Fibroblast of lung (primary cell): ENCODE results near the gene ACAA2. TPM values are rescaled to one million over a fixed set of nuclear protein-coding genes. Genes with fewer than 3 reads are reported as not detected.

ENCODE experiments used
- DNase-seq, 2 donors: peaks; one replicate each; pipeline versions ENCODE4 v3.0.0 to v3.0.0-alpha.2; 2010; ENCODE audit warnings: low read depth in 2 of 2
- H2AFZ ChIP-seq: 2 replicates; pipeline ENCODE4 v1.5.1; 2012; ENCODE audit warnings: low read length, control low read depth, inconsistent platforms
- H3K27ac ChIP-seq: 2 replicates; pipeline ENCODE4 v1.5.1; 2011; ENCODE audit warnings: low read length, control low read depth; ENCODE audit not compliant: insufficient read depth
- H3K27me3 ChIP-seq: 2 replicates; pipeline ENCODE4 v1.5.1; 2011; ENCODE audit warnings: mild to moderate bottlenecking, low read length; ENCODE audit not compliant: control insufficient read depth, insufficient read depth
- H3K36me3 ChIP-seq: 2 replicates; pipeline ENCODE4 v1.5.1; 2011; ENCODE audit warnings: low read length; ENCODE audit not compliant: control insufficient read depth, insufficient read depth
- H3K4me1 ChIP-seq: 2 replicates; pipeline ENCODE4 v1.5.1; 2011; ENCODE audit warnings: low read length; ENCODE audit not compliant: control insufficient read depth, insufficient read depth; ENCODE audit errors: extremely low read depth
- H3K4me2 ChIP-seq: 2 replicates; pipeline ENCODE4 v1.5.1; 2011; ENCODE audit warnings: low read length, control low read depth; ENCODE audit not compliant: insufficient read depth; ENCODE audit errors: extremely low read depth
- H3K4me3 ChIP-seq, 4 experiments: fragments of 200-600 bp in 1 of 4; sonication (generic) in 1 of 4; replicated peaks in 1 of 4; 2 replicates each; pipeline ENCODE4 v1.5.1; 2011 to 2016; ENCODE audit warnings: low read length in 4 of 4, low read depth in 3 of 4, mild to moderate bottlenecking in 3 of 4, control low read depth in 2 of 4, inconsistent platforms in 1 of 4, mixed read lengths in 1 of 4; ENCODE audit not compliant: insufficient read depth in 1 of 4; ENCODE audit errors: control extremely low read depth in 1 of 4
- H3K79me2 ChIP-seq: 2 replicates; pipeline ENCODE4 v1.5.1; 2012; ENCODE audit warnings: mild to moderate bottlenecking, low read length, inconsistent platforms; ENCODE audit not compliant: control insufficient read depth, insufficient read depth
- H3K9ac ChIP-seq: 2 replicates; pipeline ENCODE4 v1.5.1; 2011; ENCODE audit warnings: mild to moderate bottlenecking, low read length, control low read depth; ENCODE audit not compliant: insufficient read depth
- H3K9me3 ChIP-seq: 2 replicates; pipeline ENCODE4 v1.5.1; 2012; ENCODE audit warnings: low read depth, low read length; ENCODE audit not compliant: control insufficient read depth, insufficient read depth
- H4K20me1 ChIP-seq: 2 replicates; pipeline ENCODE4 v1.5.1; 2011; ENCODE audit warnings: low read length; ENCODE audit not compliant: control insufficient read depth, insufficient read depth; ENCODE audit errors: extremely low read depth
- EZH2 ChIP-seq: IDR thresholded peaks from 2 replicates; pipeline ENCODE4 v1.5.1; 2012; ENCODE audit warnings: low read length, control low read depth, mild to moderate bottlenecking; ENCODE audit errors: missing control alignments
- polyA plus RNA-seq, 2 donors: library from polyadenylated mRNA; depleted of rRNA in 1 of 2; stranded (reverse) in 1 of 2; unstranded in 1 of 2; fragments of >200 nt; gene quantifications; 2 replicates each; pipeline ENCODE4 v1.2.1, GENCODE V29; 2011 to 2012; ENCODE audit warnings: missing spikeins in 1 of 2
- total RNA-seq: library from RNA; depleted of rRNA; stranded (reverse); fragments of >200 nt; gene quantifications from 2 replicates; pipeline ENCODE4 v1.2.1, GENCODE V29; 2014
- TF ChIP-seq, protein P1 (sequence below), 2 donors: IDR thresholded peaks in 1 of 2; conservative IDR thresholded peaks in 1 of 2; 1 replicate in 1 of 2; 2 replicates in 1 of 2; pipeline ENCODE4 v1.5.1; 2011 to 2012; ENCODE audit warnings: low read length in 2 of 2, control low read depth in 1 of 2, inconsistent platforms in 1 of 2, low read depth in 1 of 2, mild to moderate bottlenecking in 1 of 2

The ACAA2 gene
- total and polyA plus RNA-seq, 2 donors (not counting 1 experiment from before 2014, with no cell fraction given) = 27.1 to 38.5 TPM

DNA sequence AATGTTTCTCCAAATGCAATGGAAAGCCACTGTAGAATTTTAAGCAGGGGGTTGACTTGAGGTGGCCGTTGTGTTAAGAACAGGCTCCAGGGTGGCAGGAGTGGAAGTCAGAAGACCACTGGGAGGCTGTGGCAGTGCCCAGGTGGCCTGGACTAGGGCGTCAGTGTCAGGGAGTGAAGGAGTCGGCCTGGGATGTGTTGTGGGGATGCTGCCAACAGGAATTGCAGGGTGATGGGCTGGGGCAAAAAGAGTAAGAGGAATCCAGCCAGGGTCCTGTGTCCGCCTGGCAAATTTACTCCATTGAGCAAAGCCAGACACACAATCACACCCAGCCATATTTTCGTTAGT, 55.1 kb downstream of the ACAA2 start:
- no peaks in the 10 kb centered on the region for H3K27me3 ChIP-seq
- H3K4me1 ChIP-seq = no peaks in the 10 kb centered on the region
- no peak overlapping the region for H3K9ac ChIP-seq
- no peak overlapping the region for H2AFZ ChIP-seq
- H3K4me3 ChIP-seq = no peak overlapping the region
- H3K4me2 ChIP-seq = no peak overlapping the region
- no peaks in the 10 kb centered on the region for H3K36me3 ChIP-seq
- no peak overlapping the region for H3K27ac ChIP-seq
- no peaks in the 10 kb centered on the region for H4K20me1 ChIP-seq
- no peaks in the 10 kb centered on the region for H3K79me2 ChIP-seq
- TF ChIP-seq, protein P1, sequence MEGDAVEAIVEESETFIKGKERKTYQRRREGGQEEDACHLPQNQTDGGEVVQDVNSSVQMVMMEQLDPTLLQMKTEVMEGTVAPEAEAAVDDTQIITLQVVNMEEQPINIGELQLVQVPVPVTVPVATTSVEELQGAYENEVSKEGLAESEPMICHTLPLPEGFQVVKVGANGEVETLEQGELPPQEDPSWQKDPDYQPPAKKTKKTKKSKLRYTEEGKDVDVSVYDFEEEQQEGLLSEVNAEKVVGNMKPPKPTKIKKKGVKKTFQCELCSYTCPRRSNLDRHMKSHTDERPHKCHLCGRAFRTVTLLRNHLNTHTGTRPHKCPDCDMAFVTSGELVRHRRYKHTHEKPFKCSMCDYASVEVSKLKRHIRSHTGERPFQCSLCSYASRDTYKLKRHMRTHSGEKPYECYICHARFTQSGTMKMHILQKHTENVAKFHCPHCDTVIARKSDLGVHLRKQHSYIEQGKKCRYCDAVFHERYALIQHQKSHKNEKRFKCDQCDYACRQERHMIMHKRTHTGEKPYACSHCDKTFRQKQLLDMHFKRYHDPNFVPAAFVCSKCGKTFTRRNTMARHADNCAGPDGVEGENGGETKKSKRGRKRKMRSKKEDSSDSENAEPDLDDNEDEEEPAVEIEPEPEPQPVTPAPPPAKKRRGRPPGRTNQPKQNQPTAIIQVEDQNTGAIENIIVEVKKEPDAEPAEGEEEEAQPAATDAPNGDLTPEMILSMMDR (conservative IDR thresholded peaks at IDR 0.05 in 1 of 2, IDR thresholded peaks at IDR 0.05 in 1 of 2; ENCODE audit: low read depth in 1 of 2, low read length in 2 of 2) = no peak
- TF ChIP-seq EZH2 = no peak
- DNase-seq = no peak
- no peaks in the 10 kb centered on the region for H3K9me3 ChIP-seq

DNA sequence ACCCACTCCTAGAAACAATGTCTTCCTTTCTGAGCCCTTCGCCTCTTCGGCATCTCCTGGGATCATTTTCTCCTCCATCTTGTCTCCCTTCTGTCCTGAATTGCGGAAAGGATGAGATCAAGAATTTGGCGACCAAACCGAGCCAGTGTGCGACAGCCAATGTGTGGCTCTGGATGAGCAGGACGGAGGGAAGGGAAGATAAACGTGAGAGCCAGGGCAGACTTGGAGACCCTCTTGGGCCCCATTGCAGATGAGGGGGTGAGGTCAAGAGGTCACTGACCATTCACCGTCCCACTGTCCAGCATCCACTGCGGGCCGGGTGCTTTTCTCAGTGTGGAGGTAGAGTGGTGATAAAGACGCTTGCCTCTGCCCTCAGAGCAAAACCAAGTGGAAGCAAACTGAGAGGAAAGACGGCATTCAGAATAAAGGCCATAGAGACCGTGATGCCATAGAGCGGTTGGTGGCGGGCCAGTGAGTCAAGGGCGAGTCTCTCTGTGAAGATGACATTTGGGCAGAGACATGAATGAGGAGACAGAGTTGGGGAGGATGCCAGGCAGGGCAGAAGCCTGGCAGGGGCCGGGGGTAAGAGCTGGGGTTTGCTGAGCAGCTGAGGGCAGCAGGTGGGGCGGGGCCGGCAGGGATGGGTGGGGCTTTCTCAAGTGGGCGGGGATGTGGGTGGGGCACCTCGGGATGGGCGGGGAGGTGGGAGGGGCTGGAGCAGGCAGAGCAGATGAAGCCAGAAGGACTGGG, 55.6 kb downstream of the ACAA2 start:
- no peak overlapping the region for H3K4me2 ChIP-seq
- no peaks in the 10 kb centered on the region for H3K4me1 ChIP-seq
- no peak overlapping the region for H2AFZ ChIP-seq
- no peaks in the 10 kb centered on the region for H4K20me1 ChIP-seq
- no peaks in the 10 kb centered on the region for H3K36me3 ChIP-seq
- TF ChIP-seq, protein P1 (conservative IDR thresholded peaks at IDR 0.05 in 1 of 2, IDR thresholded peaks at IDR 0.05 in 1 of 2; ENCODE audit: low read depth in 1 of 2, low read length in 2 of 2) = no peak
- H3K27ac ChIP-seq = no peak overlapping the region
- H3K79me2 ChIP-seq = no peaks in the 10 kb centered on the region
- H3K9me3 ChIP-seq = no peaks in the 10 kb centered on the region
- DNase-seq = no peak
- no peaks in the 10 kb centered on the region for H3K27me3 ChIP-seq
- no peak overlapping the region for H3K4me3 ChIP-seq
- H3K9ac ChIP-seq = no peak overlapping the region

DNA sequence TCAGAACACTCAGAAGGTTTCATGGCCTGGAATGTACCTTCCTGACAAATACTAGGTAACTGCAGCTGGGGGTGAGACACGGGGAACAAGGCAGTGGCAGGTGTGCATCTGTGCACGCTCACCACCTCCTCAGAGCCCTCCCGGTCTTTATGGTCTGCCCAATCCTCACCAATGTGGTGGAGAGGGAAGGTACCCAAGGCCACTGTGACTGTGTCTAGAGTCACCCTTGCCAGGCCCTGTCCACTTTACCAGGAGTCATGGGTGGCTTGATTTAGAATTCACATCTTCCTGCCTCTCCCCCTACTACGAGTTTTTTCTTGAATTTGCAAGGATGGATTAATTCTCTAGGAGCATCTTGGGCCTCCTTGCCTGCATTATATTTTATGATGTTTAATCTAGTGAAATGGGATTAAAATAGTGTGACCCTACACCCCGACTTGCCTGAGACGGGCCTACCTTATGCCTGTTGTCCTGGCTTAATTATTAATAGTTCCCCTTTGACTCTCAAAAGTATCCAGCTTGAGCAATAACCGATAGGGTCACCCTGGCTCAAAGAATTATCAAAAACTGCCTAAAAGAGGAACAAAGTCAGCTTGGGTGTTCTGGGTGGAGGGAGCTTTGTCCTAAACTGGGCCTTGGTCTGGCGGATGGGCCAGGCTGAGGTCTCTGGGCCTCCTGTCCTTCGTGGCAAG, 56.5 kb downstream of the ACAA2 start:
- Histone ChIP-seq H2AFZ (no peak overlapping the region), H3K9me3 (no peaks in the 10 kb centered on the region), H4K20me1 (no peaks in the 10 kb centered on the region), H3K27me3 (no peaks in the 10 kb centered on the region), H3K4me3 (no peak overlapping the region), H3K9ac (no peak overlapping the region), H3K27ac (no peak overlapping the region), H3K79me2 (no peaks in the 10 kb centered on the region), H3K4me2 (no peak overlapping the region), H3K4me1 (no peaks in the 10 kb centered on the region), H3K36me3 (no peaks in the 10 kb centered on the region)
- TF ChIP-seq EZH2 = no peak
- TF ChIP-seq, protein P1 (conservative IDR thresholded peaks at IDR 0.05 in 1 of 2, IDR thresholded peaks at IDR 0.05 in 1 of 2; ENCODE audit: low read depth in 1 of 2, low read length in 2 of 2) = no peak
- DNase-seq = no peak
